Measurements from ENCODE around the gene SHISA6.

DNA sequence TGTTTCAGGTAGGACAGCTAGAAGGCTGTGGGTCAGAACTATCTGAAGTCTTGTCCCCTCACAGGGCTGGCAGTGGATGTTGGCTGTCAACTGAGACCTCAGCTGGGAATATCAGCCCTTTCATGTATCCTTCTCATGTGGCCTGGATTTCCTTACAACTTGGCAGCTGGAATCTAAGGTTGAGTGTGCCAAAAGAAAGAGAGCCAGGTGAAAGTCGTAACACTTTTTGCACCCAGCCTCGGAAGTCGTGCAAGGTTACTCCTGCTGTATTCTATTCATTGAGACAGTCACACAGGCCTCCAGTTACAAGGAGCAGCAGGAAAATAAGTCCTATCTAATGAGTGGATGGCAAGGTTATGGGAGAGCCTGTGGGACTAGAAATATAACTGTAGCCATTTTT lies 304.7 kb downstream of the SHISA6 start:
- TF ChIP-seq, protein P1, sequence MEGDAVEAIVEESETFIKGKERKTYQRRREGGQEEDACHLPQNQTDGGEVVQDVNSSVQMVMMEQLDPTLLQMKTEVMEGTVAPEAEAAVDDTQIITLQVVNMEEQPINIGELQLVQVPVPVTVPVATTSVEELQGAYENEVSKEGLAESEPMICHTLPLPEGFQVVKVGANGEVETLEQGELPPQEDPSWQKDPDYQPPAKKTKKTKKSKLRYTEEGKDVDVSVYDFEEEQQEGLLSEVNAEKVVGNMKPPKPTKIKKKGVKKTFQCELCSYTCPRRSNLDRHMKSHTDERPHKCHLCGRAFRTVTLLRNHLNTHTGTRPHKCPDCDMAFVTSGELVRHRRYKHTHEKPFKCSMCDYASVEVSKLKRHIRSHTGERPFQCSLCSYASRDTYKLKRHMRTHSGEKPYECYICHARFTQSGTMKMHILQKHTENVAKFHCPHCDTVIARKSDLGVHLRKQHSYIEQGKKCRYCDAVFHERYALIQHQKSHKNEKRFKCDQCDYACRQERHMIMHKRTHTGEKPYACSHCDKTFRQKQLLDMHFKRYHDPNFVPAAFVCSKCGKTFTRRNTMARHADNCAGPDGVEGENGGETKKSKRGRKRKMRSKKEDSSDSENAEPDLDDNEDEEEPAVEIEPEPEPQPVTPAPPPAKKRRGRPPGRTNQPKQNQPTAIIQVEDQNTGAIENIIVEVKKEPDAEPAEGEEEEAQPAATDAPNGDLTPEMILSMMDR (IDR thresholded peaks at IDR 0.05; ENCODE audit: insufficient read depth, low read length, poor library complexity, severe bottlenecking): no peak
- no peak for TF ChIP-seq EZH2phosphoT487 (conservative IDR thresholded peaks at IDR 0.05; ENCODE audit: low read length)

Data from SU-DHL-6 (cell line).